K562 (cell line): Measurements from ENCODE around the gene KBTBD3.

Source experiments
- CUX1 ChIP-seq: fragments of 200-800 bp; sonication (Bioruptor generic); IDR thresholded peaks from 2 replicates; pipeline ENCODE4 v1.6.1; 2016; ENCODE audit warnings: missing genetic modification characterization, missing compliant biosample characterization
- ZBTB26 ChIP-seq: fragments of 450-650 bp; formaldehyde crosslinking; IDR thresholded peaks from 2 replicates; pipeline ENCODE4 v1.4.0; 2022; ENCODE audit warnings: missing genetic modification characterization
- ZNF133 ChIP-seq: fragments of 250-450 bp; sonication (Bioruptor Pico); IDR thresholded peaks from 2 replicates; pipeline ENCODE4 v1.4.0; 2020; ENCODE audit warnings: mild to moderate bottlenecking

GRCh38 chr11:106001304-106002012, 75.7 kb downstream of the KBTBD3 start:
- no peak for TF ChIP-seq ZNF133 (CRISPR knock-in tag)
- TF ChIP-seq ZBTB26 (CRISPR knock-in tag): no peak
- no peak for TF ChIP-seq CUX1 (CRISPR knock-in tag)
